ENCODE results near the gene TASOR. TPM values are rescaled to one million over a fixed set of nuclear protein-coding genes. Genes with fewer than 3 reads are reported as not detected.

The TASOR gene
- total RNA-seq, 1 experiment from 2014 or later = 112 TPM

GRCh38 chr3:56691165-56692000 is 8.3 kb upstream of the TASOR start:
- Histone ChIP-seq H4K20me1 (ENCODE audit: insufficient read depth, low read depth, low read length) (no peaks in the 10 kb centered on the region), H3K4me1 (ENCODE audit: low read length) (0 out of 2 replicates have a peak, but pooled peaks cover 2% of the 10 kb centered on the region), H3K4me3 (ENCODE audit: low read length) (no peak overlapping the region), H3K27ac (ENCODE audit: low read length) (no peak overlapping the region), H3K9me3 (ENCODE audit: low read length) (no peaks in the 10 kb centered on the region), H3K79me2 (ENCODE audit: low read length) (no peaks in the 10 kb centered on the region), H3K9me2 (replicated peaks; ENCODE audit: insufficient read depth, low read length) (no peaks in the 10 kb centered on the region), H2AFZ (ENCODE audit: low read length) (no peak overlapping the region), H3K27me3 (ENCODE audit: low read length) (no peaks in the 10 kb centered on the region), H3K4me2 (ENCODE audit: low read depth, low read length, poor library complexity, severe bottlenecking) (no peak overlapping the region), H3K36me3 (ENCODE audit: insufficient read depth, low read length) (no peaks in the 10 kb centered on the region), H3K9ac (ENCODE audit: low read length) (no peak overlapping the region)
- no peak for DNase-seq

DNA sequence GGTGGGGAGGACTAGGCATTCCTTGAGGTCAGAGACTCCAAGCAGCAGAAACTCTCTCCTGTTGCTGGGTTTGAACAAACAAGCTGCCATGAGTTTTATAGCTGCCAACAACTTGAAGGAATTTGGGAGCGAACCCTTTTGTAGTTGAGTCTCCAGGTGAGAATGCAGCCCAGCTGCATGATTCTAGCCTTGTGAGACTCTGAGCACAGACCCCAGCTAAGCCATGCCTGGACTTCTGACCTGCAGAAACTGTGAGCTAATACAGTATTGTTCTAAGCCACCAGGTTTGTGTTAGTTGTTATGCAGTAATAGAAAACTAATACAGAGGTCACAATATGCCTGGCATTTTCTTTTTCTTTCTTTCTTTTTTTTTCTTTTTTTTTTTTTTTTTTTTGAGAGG is 6.2 kb upstream of the TASOR start:
- 0 out of 2 replicates have a peak, but pooled peaks cover under 1% of the 10 kb centered on the region for H3K36me3 ChIP-seq (ENCODE audit: insufficient read depth, low read length)
- H4K20me1 ChIP-seq (ENCODE audit: insufficient read depth, low read depth, low read length) = no peaks in the 10 kb centered on the region
- H3K4me3 ChIP-seq (ENCODE audit: low read length) = no peak overlapping the region
- no peak for DNase-seq
- no peaks in the 10 kb centered on the region for H3K27me3 ChIP-seq (ENCODE audit: low read length)
- no peak overlapping the region for H3K9ac ChIP-seq (ENCODE audit: low read length)
- H3K9me2 ChIP-seq (replicated peaks; ENCODE audit: insufficient read depth, low read length) = no peaks in the 10 kb centered on the region
- no peak overlapping the region for H2AFZ ChIP-seq (ENCODE audit: low read length)
- H3K4me1 ChIP-seq (ENCODE audit: low read length) = 0 out of 2 replicates have a peak, but pooled peaks cover 2% of the 10 kb centered on the region
- H3K9me3 ChIP-seq (ENCODE audit: low read length) = no peaks in the 10 kb centered on the region
- H3K27ac ChIP-seq (ENCODE audit: low read length) = no peak overlapping the region
- no peak overlapping the region for H3K4me2 ChIP-seq (ENCODE audit: low read depth, low read length, poor library complexity, severe bottlenecking)
- no peaks in the 10 kb centered on the region for H3K79me2 ChIP-seq (ENCODE audit: low read length)

DNA sequence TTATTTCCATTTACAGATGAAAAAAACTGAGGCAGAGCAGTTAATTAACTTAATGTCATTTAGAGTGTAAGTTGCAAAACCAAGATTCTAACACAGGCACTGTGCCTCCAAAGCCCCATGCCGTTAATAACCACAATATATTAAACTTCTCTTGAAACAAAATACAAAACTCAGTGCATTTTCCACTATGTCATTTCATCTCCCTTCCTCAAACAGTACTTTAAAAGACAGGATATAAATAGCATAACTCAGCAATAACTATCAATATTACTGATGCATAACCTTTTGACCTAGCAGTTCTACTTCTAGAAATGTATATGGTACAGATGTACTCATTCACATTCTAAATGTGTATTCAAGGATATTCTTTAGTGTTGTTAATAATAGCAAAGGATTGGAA is 5.1 kb upstream of the TASOR start:
- H3K4me3 ChIP-seq (ENCODE audit: low read length) = no peak overlapping the region
- peaks cover 7% of the 10 kb centered on the region; the same call in 1 of the 2 replicates for H3K4me1 ChIP-seq (ENCODE audit: low read length)
- H3K4me2 ChIP-seq (ENCODE audit: low read depth, low read length, poor library complexity, severe bottlenecking) = no peak overlapping the region
- no peak overlapping the region for H2AFZ ChIP-seq (ENCODE audit: low read length)
- no peak overlapping the region for H3K27ac ChIP-seq (ENCODE audit: low read length)
- H4K20me1 ChIP-seq (ENCODE audit: insufficient read depth, low read depth, low read length) = no peaks in the 10 kb centered on the region
- no peak overlapping the region for H3K9ac ChIP-seq (ENCODE audit: low read length)
- no peaks in the 10 kb centered on the region for H3K79me2 ChIP-seq (ENCODE audit: low read length)
- DNase-seq = no peak
- peaks cover 8% of the 10 kb centered on the region; the same call in 1 of the 2 replicates for H3K36me3 ChIP-seq (ENCODE audit: insufficient read depth, low read length)
- no peaks in the 10 kb centered on the region for H3K27me3 ChIP-seq (ENCODE audit: low read length)
- no peaks in the 10 kb centered on the region for H3K9me2 ChIP-seq (replicated peaks; ENCODE audit: insufficient read depth, low read length)
- H3K9me3 ChIP-seq (ENCODE audit: low read length) = no peaks in the 10 kb centered on the region; the same call in 1 of the 2 replicates

- no peak for DNase-seq
- Histone ChIP-seq H2AFZ (ENCODE audit: low read length) (no peak overlapping the region), H3K27me3 (ENCODE audit: low read length) (no peaks in the 10 kb centered on the region), H3K36me3 (ENCODE audit: insufficient read depth, low read length) (peaks cover 26% of the 10 kb centered on the region), H3K4me1 (ENCODE audit: low read length) (peaks cover 30% of the 10 kb centered on the region), H3K4me3 (ENCODE audit: low read length) (no peak overlapping the region), H3K9me3 (ENCODE audit: low read length) (no peaks in the 10 kb centered on the region; the same call in 1 of the 2 replicates), H3K27ac (ENCODE audit: low read length) (no peak overlapping the region), H3K4me2 (ENCODE audit: low read depth, low read length, poor library complexity, severe bottlenecking) (no peak overlapping the region), H3K79me2 (ENCODE audit: low read length) (peaks cover 39% of the 10 kb centered on the region), H4K20me1 (ENCODE audit: insufficient read depth, low read depth, low read length) (no peaks in the 10 kb centered on the region), H3K9ac (ENCODE audit: low read length) (no peak overlapping the region), H3K9me2 (replicated peaks; ENCODE audit: insufficient read depth, low read length) (no peaks in the 10 kb centered on the region)
These were observed 964 bp upstream of the TASOR start for GRCh38 chr3:56684029-56684428.

GRCh38 chr3:56682462-56683121 is 473 bp downstream of the TASOR start:
- H3K9me2 ChIP-seq (replicated peaks; ENCODE audit: insufficient read depth, low read length) = no peaks in the 10 kb centered on the region
- no peaks in the 10 kb centered on the region for H3K27me3 ChIP-seq (ENCODE audit: low read length)
- H2AFZ ChIP-seq (ENCODE audit: low read length) = peak overlapping the region; percentile 57; the same call in 1 of the 2 replicates
- H3K4me2 ChIP-seq (ENCODE audit: low read depth, low read length, poor library complexity, severe bottlenecking) = peak overlapping the region; percentile 91
- peaks cover 53% of the 10 kb centered on the region for H3K79me2 ChIP-seq (ENCODE audit: low read length)
- H3K9ac ChIP-seq (ENCODE audit: low read length) = peak overlapping the region; percentile 98
- peaks cover 30% of the 10 kb centered on the region for H3K4me1 ChIP-seq (ENCODE audit: low read length)
- H3K36me3 ChIP-seq (ENCODE audit: insufficient read depth, low read length) = peaks cover 31% of the 10 kb centered on the region
- peak; percentile 90 for DNase-seq
- H3K9me3 ChIP-seq (ENCODE audit: low read length) = no peaks in the 10 kb centered on the region; the same call in 1 of the 2 replicates
- peak overlapping the region; percentile 83 for H3K4me3 ChIP-seq (ENCODE audit: low read length)
- no peaks in the 10 kb centered on the region for H4K20me1 ChIP-seq (ENCODE audit: insufficient read depth, low read depth, low read length)
- H3K27ac ChIP-seq (ENCODE audit: low read length) = peak overlapping the region; percentile 89

DNA sequence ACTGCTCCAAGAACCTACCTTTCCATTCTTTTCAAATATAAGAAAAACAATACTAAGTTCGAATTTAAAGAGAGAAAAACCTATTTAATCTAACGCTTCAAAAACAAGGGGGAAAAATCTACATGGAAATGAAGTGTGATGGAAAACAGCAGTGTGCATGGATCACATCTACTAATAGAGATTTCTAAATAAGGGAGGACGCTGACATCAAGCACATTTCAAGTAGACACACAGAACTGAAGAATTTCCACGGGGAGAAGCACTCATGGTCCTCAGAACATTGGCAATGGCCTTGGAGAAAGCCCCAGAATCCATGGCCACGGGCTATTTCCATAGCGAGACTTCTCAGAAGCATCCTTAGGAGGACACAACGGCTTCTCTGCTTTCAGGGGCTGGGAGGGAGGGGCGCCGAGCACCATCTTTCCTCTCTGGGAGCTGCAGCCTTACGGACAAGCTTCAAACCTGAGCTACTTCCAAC is 1.0 kb downstream of the TASOR start:
- Histone ChIP-seq H2AFZ (ENCODE audit: low read length) (peak overlapping the region; percentile 57; the same call in 1 of the 2 replicates), H3K36me3 (ENCODE audit: insufficient read depth, low read length) (peaks cover 35% of the 10 kb centered on the region), H3K4me2 (ENCODE audit: low read depth, low read length, poor library complexity, severe bottlenecking) (peak overlapping the region; percentile 91), H3K9ac (ENCODE audit: low read length) (peak overlapping the region; percentile 98), H4K20me1 (ENCODE audit: insufficient read depth, low read depth, low read length) (no peaks in the 10 kb centered on the region), H3K9me3 (ENCODE audit: low read length) (no peaks in the 10 kb centered on the region; the same call in 1 of the 2 replicates), H3K4me3 (ENCODE audit: low read length) (peak overlapping the region; percentile 83), H3K27me3 (ENCODE audit: low read length) (no peaks in the 10 kb centered on the region), H3K27ac (ENCODE audit: low read length) (peak overlapping the region; percentile 89), H3K9me2 (replicated peaks; ENCODE audit: insufficient read depth, low read length) (no peaks in the 10 kb centered on the region), H3K79me2 (ENCODE audit: low read length) (peaks cover 58% of the 10 kb centered on the region), H3K4me1 (ENCODE audit: low read length) (peaks cover 30% of the 10 kb centered on the region)
- DNase-seq = no peak

GRCh38 chr3:56680054-56680580 is 2.9 kb downstream of the TASOR start:
- Histone ChIP-seq H3K4me3 (ENCODE audit: low read length) (peak overlapping the region; percentile 83), H3K4me1 (ENCODE audit: low read length) (peaks cover 30% of the 10 kb centered on the region), H3K4me2 (ENCODE audit: low read depth, low read length, poor library complexity, severe bottlenecking) (peak overlapping the region; percentile 91), H4K20me1 (ENCODE audit: insufficient read depth, low read depth, low read length) (0 out of 2 replicates have a peak, but pooled peaks cover 5% of the 10 kb centered on the region), H3K36me3 (ENCODE audit: insufficient read depth, low read length) (peaks cover 50% of the 10 kb centered on the region), H3K9ac (ENCODE audit: low read length) (no peak overlapping the region), H3K9me3 (ENCODE audit: low read length) (no peaks in the 10 kb centered on the region; the same call in 1 of the 2 replicates), H2AFZ (ENCODE audit: low read length) (no peak overlapping the region), H3K27me3 (ENCODE audit: low read length) (no peaks in the 10 kb centered on the region), H3K79me2 (ENCODE audit: low read length) (peaks cover 77% of the 10 kb centered on the region), H3K27ac (ENCODE audit: low read length) (peak overlapping the region; percentile 89), H3K9me2 (replicated peaks; ENCODE audit: insufficient read depth, low read length) (no peaks in the 10 kb centered on the region)
- peak; percentile 48 for DNase-seq

DNA sequence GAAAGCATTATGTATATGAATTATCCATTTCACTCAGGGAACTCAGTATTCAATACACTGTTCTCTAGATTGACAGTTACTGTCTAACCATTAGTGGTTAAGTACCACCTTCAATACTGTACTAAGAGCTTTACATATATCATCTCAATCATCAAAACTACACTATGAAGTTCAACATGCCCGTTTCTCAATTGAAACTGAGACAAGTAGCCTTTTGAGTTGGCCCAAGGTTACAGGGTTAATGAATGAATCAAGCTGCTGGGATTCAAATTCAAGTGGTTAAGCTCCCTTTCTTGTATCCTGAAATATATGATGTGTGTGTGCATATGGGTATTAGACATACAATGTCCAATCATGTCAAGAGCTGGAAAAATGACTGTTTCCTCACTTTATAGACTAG is 5.8 kb downstream of the TASOR start:
- H3K4me1 ChIP-seq (ENCODE audit: low read length) = peaks cover 23% of the 10 kb centered on the region
- no peaks in the 10 kb centered on the region for H3K9me2 ChIP-seq (replicated peaks; ENCODE audit: insufficient read depth, low read length)
- no peaks in the 10 kb centered on the region for H3K27me3 ChIP-seq (ENCODE audit: low read length)
- H3K36me3 ChIP-seq (ENCODE audit: insufficient read depth, low read length) = peaks cover 62% of the 10 kb centered on the region
- H3K9me3 ChIP-seq (ENCODE audit: low read length) = no peaks in the 10 kb centered on the region
- no peak overlapping the region for H3K4me3 ChIP-seq (ENCODE audit: low read length)
- DNase-seq = no peak
- H3K79me2 ChIP-seq (ENCODE audit: low read length) = peaks cover 98% of the 10 kb centered on the region
- H4K20me1 ChIP-seq (ENCODE audit: insufficient read depth, low read depth, low read length) = 0 out of 2 replicates have a peak, but pooled peaks cover 5% of the 10 kb centered on the region
- no peak overlapping the region for H3K9ac ChIP-seq (ENCODE audit: low read length)
- no peak overlapping the region for H3K27ac ChIP-seq (ENCODE audit: low read length)
- H3K4me2 ChIP-seq (ENCODE audit: low read depth, low read length, poor library complexity, severe bottlenecking) = no peak overlapping the region
- no peak overlapping the region for H2AFZ ChIP-seq (ENCODE audit: low read length)
